ENCODE results near the gene AK8. TPM values are rescaled to one million over a fixed set of nuclear protein-coding genes. Genes with fewer than 3 reads are reported as not detected.

Gene AK8
- total RNA-seq, 2 experiments from 2014 or later, result 0.63 TPM; not detected in 1

DNA sequence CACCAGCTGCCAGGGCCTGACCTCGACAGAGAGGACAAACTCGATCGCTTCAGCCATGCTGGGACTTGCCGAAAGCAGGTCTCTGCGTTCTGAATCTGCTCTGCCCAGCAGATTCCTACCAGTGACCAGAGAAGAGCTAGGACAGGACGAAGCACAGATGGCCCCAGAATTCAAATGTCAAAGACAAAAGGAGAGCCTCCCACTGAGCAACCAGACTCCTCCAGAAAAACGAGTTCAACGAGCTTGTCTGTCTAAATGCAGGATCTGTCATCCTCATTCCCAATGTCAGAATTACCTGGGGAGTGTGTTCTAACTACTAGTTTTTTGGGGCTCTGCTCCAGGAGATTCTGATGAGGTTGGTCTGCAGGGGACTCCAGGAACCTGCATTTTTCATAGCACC is 13.4 kb downstream of the AK8 start:
- ATAC-seq, result no peak
- H3K9me3 Mint-ChIP-seq (ENCODE audit: low read depth), result no peaks in the 10 kb centered on the region
- no peak overlapping the region for H3K27ac Mint-ChIP-seq
- H3K4me3 Mint-ChIP-seq, result no peak overlapping the region
- no peak for DNase-seq
- H3K4me1 Mint-ChIP-seq, result peaks cover 11% of the 10 kb centered on the region
- peaks cover 26% of the 10 kb centered on the region for H3K27me3 Mint-ChIP-seq
- CTCF ChIA-PET, result interaction anchor here (1.1 kb wide), 1 partner anchor 65 kb away, joined by 3 read pairs; no protein-coding TSS in a partner anchor
- H3K36me3 Mint-ChIP-seq, result no peaks in the 10 kb centered on the region

DNA sequence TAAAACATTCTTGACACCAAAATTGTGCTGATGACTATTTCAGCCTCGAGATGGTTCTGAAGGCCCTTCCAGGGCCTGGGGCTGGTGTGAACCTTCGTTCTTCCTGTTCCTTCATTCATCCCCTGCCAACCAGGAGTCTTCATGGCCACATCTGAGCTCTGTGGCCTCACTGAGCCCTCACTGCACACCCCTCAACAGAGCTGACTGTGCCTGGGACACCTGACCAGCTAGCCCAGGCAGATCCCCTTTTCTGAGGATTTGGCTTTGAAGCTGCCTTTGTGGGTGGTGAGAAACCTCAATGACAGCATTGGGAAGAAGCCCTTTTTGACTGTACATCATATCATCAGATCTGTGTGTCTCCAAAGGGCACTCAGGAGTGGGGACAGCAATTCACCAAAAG is 13.8 kb downstream of the AK8 start:
- CTCF ChIA-PET, result interaction anchor here (1.1 kb wide), 1 partner anchor 64 kb away, joined by 3 read pairs; no protein-coding TSS in a partner anchor
- no peaks in the 10 kb centered on the region for H3K9me3 Mint-ChIP-seq (ENCODE audit: low read depth)
- no peak for DNase-seq
- no peak for ATAC-seq
- H3K27ac Mint-ChIP-seq, result no peak overlapping the region
- no peak overlapping the region for H3K4me3 Mint-ChIP-seq
- H3K4me1 Mint-ChIP-seq, result peaks cover 11% of the 10 kb centered on the region
- H3K27me3 Mint-ChIP-seq, result peaks cover 26% of the 10 kb centered on the region
- no peaks in the 10 kb centered on the region for H3K36me3 Mint-ChIP-seq

DNA sequence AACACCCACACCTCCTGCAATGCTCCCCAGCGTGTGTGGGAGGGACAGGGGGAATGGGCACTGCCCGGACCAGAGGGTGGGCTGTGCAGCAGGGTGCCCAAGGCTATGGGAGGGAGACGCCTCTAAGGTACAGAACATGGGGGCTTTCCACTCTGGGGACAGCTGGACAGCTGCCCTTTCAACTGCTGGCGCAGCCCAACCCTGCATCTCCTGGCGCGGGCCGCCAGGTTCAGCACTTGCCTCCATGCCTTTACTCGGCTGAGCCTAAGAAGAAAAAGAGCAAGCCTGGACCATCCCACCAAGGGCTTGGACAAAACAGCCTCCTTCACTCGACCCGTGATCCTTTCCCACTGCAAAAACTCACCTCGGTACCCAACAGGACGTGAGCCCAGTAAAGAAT is 15.0 kb downstream of the AK8 start:
- no peaks in the 10 kb centered on the region for H3K36me3 Mint-ChIP-seq
- CTCF ChIA-PET, result interaction anchor here (1.6 to 2.0 kb wide), 2 partner anchors 14 to 39 kb away, joined by 4 to 9 read pairs; no protein-coding TSS in a partner anchor
- H3K27ac Mint-ChIP-seq, result no peak overlapping the region
- H3K27me3 Mint-ChIP-seq, result peaks cover 30% of the 10 kb centered on the region
- no peaks in the 10 kb centered on the region for H3K9me3 Mint-ChIP-seq (ENCODE audit: low read depth)
- no peak for DNase-seq
- no peak for ATAC-seq
- no peak overlapping the region for H3K4me3 Mint-ChIP-seq
- H3K4me1 Mint-ChIP-seq, result peaks cover 11% of the 10 kb centered on the region

DNA sequence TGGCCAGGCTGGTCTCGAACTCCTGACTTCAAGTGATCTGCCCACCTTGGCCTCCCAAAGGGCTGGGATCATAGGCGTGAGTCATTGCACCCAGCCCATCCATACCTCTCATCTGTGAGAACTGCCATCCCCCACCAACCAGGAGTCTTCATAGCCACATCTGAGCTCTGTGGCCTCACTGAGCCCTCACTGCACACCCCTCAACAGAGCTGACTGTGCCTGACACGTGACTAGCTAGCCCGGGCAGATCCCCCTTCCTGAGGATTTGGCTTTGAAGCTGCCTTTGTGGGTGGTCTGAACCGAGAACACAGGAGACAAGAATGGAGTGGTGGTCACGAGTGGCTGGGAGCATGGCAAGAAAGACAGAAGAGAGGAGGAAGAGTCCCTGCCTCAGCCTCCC is 15.6 kb downstream of the AK8 start:
- no peak for DNase-seq
- H3K4me1 Mint-ChIP-seq, result peaks cover 11% of the 10 kb centered on the region
- no peaks in the 10 kb centered on the region for H3K9me3 Mint-ChIP-seq (ENCODE audit: low read depth)
- no peaks in the 10 kb centered on the region for H3K36me3 Mint-ChIP-seq
- H3K27me3 Mint-ChIP-seq, result peaks cover 30% of the 10 kb centered on the region
- no peak overlapping the region for H3K27ac Mint-ChIP-seq
- no peak overlapping the region for H3K4me3 Mint-ChIP-seq
- peak; percentile 55 for ATAC-seq
- CTCF ChIA-PET, result interaction anchor here (1.6 to 2.0 kb wide), 2 partner anchors 13 to 39 kb away, joined by 4 to 9 read pairs; no protein-coding TSS in a partner anchor

DNA sequence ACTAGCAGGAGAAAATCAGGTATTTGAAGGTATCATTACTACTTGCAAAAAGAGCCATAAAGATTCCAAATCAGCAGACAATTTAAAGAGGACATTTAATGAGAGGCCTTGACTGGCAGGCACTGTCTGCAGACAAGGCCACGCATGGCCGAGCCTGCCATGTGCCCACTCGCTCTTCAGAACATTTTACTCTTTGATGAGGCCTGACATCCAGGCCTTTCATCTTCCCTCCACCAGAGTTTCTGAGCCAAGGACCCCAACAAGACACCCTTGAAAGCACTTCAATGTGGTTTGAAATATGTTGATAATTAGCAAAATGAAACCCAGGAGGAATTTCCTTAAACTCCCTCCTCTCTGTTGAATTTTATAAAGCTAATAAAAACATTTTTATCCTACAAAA is 16.4 kb downstream of the AK8 start:
- H3K9me3 Mint-ChIP-seq (ENCODE audit: low read depth), result no peaks in the 10 kb centered on the region
- CTCF ChIA-PET, result interaction anchor here (1.6 to 2.0 kb wide), 2 partner anchors 13 to 40 kb away, joined by 4 to 9 read pairs; no protein-coding TSS in a partner anchor

DNA sequence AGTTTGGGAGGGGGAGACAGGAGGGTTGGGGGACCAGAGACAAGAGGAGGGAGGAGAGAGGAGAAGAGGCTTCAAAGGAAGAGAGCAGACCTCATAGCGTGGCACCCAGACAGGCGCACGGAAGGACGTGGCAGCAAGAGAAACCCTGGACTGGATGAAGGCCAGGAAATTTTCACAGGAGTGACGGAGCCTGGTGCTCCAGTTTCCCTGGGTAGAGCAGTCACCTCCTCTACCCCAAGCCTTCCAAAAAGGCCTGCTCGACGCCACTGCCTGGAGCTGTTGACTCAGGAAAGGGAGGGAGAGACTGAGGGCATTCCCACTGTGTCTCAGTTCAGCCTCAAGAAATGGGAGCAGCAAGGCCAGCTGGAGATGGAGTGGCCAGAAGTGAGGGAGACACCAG is 19.3 kb downstream of the AK8 start:
- Mint-ChIP-seq H3K27ac (no peak overlapping the region), H3K27me3 (peaks cover 13% of the 10 kb centered on the region), H3K36me3 (no peaks in the 10 kb centered on the region), H3K4me3 (no peak overlapping the region), H3K9me3 (ENCODE audit: low read depth) (no peaks in the 10 kb centered on the region), H3K4me1 (peaks cover 10% of the 10 kb centered on the region)
- no peak for ATAC-seq
- no peak for DNase-seq
- CTCF ChIA-PET, result no interaction called here

More for the DNA sequence above, 16.4 kb downstream of the AK8 start:
- DNase-seq (no peak), ATAC-seq (no peak)
- no peak overlapping the region for H3K27ac Mint-ChIP-seq
- H3K27me3 Mint-ChIP-seq, result peaks cover 28% of the 10 kb centered on the region
- H3K4me3 Mint-ChIP-seq, result no peak overlapping the region
- H3K4me1 Mint-ChIP-seq, result peaks cover 11% of the 10 kb centered on the region
- no peaks in the 10 kb centered on the region for H3K36me3 Mint-ChIP-seq

DNA sequence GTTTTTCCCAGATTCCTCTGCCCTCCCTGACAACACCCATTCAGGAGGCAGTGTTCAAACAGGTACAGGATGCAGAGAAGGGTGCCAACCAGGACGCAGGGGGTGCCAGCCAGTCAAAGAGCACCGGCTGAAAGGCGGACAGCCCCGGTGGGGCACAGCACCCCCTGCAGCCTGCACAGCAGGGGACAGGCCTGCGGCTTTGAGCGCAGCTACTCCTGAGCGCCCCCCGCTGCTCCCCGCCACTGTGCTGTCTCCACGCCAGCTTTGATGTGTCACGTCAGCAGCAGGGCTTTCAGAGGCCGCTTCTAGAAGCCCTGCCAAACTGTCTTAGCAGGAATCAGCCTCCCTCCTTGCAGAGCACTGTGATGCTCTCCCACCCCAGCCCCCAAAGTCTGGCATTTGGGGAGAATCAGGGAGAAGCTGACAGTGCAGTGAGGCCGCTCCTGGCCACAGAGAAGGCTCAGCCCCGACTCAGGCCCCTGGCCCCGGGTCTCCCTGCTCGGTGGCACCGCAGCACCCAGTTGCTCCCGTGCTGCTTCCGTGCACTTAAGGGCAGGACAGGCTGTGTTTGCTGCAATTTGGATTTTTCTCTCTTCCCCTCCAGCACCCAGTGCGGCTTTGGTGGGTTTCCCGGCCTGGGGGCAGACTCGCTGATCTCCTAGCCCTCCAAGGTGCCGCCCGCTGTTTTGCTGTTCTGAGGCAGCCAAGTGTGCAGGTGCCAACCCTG is 20.3 kb downstream of the AK8 start:
- ATAC-seq, result no peak
- H3K4me1 Mint-ChIP-seq, result peaks cover 10% of the 10 kb centered on the region
- no peaks in the 10 kb centered on the region for H3K9me3 Mint-ChIP-seq (ENCODE audit: low read depth)
- H3K4me3 Mint-ChIP-seq, result no peak overlapping the region
- H3K36me3 Mint-ChIP-seq, result no peaks in the 10 kb centered on the region
- no peak for DNase-seq
- peaks cover 14% of the 10 kb centered on the region for H3K27me3 Mint-ChIP-seq
- H3K27ac Mint-ChIP-seq, result no peak overlapping the region
- CTCF ChIA-PET, result no interaction called here

DNA sequence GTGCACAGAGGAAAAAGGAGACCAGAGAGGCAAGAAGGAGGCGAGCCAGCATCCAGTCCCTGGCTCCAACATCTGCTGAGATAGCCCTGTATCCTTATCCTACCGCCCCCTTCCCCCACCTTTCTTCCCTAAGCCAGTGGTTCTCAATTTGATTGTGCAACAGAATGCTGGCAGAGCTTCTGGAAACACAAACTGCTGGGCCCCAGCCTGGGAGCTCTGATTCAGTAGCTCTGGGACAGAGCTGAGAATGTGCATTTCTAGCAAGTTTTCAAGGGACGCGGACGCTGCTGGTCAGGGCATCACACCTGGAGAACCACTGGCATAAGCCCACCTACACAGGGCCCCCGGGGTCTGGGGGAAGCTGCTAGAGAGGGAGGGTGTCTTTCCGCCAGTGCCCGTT is 21.1 kb downstream of the AK8 start:
- Mint-ChIP-seq H3K36me3 (no peaks in the 10 kb centered on the region), H3K4me3 (no peak overlapping the region), H3K4me1 (peaks cover 7% of the 10 kb centered on the region), H3K9me3 (ENCODE audit: low read depth) (no peaks in the 10 kb centered on the region), H3K27ac (no peak overlapping the region), H3K27me3 (peaks cover 15% of the 10 kb centered on the region)
- DNase-seq (no peak), ATAC-seq (no peak)
- CTCF ChIA-PET, result no interaction called here

DNA sequence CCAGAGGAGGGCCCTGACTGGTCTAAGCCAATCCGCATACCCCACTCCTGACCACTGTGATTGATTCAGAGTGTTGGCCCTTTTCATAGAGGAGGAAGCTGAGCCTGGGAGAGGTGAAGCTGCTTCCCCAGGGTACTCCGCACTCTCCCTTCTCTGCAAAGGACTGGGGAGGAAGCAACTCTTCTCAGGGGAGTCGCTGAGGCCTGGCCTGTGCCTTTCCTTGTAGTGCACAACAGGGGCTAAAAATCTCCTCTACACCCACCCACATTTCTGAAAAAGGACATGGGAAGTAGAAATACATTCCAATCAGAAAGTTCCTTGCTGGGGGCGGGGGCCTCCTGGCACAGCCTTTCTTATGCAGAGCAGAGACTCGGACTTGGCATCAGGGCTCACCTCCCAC is 22.2 kb downstream of the AK8 start:
- Mint-ChIP-seq H3K27me3 (peaks cover 15% of the 10 kb centered on the region), H3K9me3 (ENCODE audit: low read depth) (no peaks in the 10 kb centered on the region), H3K27ac (no peak overlapping the region), H3K4me3 (no peak overlapping the region), H3K4me1 (peaks cover 15% of the 10 kb centered on the region), H3K36me3 (no peaks in the 10 kb centered on the region)
- DNase-seq, result no peak
- no peak for ATAC-seq
- CTCF ChIA-PET, result no interaction called here

DNA sequence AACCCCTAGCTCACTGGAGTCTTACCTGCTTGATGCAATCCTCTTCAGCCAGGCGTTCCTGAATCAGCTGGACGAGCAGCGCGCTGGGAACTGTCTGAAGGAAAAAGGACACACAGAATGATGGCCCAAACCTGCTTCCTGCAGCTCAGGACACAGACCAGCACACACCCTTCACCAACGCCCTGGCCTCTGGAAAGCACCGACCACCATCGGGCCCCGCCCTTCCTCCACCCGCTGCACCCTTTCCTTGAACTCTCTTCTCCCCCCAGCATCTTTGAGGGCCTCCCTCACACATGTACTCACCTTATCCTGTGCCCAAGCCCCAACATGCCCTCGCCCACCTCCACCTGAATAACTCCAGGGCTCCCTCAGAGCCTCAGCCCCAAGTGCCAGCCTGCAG is 23.3 kb downstream of the AK8 start:
- DNase-seq, result no peak
- Mint-ChIP-seq H3K4me3 (no peak overlapping the region), H3K9me3 (ENCODE audit: low read depth) (no peaks in the 10 kb centered on the region), H3K4me1 (peaks cover 19% of the 10 kb centered on the region), H3K36me3 (no peaks in the 10 kb centered on the region), H3K27me3 (peaks cover 12% of the 10 kb centered on the region), H3K27ac (no peak overlapping the region)
- ATAC-seq, result no peak
- CTCF ChIA-PET, result no interaction called here

DNA sequence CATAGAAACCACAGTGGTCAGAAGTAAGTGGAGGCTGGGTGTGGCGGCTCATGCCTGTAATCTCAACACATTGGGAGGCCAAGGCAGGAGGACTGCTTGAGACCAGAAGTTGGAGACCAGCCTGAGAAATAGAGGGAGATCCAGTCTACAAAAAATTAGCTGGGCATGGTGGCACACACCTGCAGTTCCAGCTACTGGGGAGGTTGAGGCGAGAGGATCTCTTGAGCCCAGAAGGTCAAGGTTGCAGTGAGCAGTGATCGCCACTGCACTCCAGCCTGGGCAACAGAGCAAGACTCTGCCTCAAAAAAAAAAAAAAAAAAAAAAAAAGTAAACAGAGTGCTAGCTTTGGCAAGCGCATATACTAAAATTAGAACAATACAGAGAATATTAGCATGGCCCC is 24.6 kb downstream of the AK8 start:
- Mint-ChIP-seq H3K27ac (no peak overlapping the region), H3K36me3 (no peaks in the 10 kb centered on the region), H3K27me3 (peaks cover 9% of the 10 kb centered on the region), H3K9me3 (ENCODE audit: low read depth) (no peaks in the 10 kb centered on the region), H3K4me3 (no peak overlapping the region), H3K4me1 (peaks cover 27% of the 10 kb centered on the region)
- DNase-seq (no peak), ATAC-seq (no peak)
- CTCF ChIA-PET, result interaction anchor here (0.6 kb wide), 1 partner anchor 41 kb away, joined by 3 read pairs; no protein-coding TSS in a partner anchor

DNA sequence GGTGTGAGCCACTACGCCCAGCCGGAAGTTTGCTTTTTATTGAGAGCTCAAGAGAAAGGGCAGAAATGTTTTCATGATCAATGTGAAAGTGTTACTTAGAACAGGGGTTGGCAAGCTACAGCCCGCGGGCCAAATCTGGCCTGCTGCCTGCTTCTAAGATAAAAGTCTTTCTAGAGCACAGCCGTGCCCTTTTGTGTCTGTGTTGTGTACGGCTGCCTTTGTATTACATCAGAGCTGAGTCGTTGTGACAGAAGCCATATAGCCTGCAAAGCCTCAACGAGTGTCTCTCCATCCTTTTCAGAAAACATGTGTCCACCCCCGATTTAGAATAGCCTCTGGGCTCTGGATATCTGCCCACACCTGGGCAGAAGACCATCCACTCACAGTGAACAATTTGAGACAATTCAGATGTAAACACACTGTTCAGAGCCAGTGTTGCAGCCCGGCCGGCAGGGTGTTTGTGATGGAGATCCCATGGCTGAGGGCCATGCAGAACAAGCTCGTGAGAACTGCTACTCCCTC is 28.8 kb downstream of the AK8 start:
- ATAC-seq (no peak), DNase-seq (no peak)
- no peaks in the 10 kb centered on the region for H3K36me3 Mint-ChIP-seq
- H3K4me1 Mint-ChIP-seq, result peaks cover 24% of the 10 kb centered on the region
- H3K27me3 Mint-ChIP-seq, result peaks cover 2% of the 10 kb centered on the region
- CTCF ChIA-PET, result interaction anchor here (0.6 to 3.3 kb wide), 12 partner anchors 13 to 124 kb away, joined by 3 to 15 read pairs (median 4); no protein-coding TSS in a partner anchor
- H3K9me3 Mint-ChIP-seq (ENCODE audit: low read depth), result no peaks in the 10 kb centered on the region
- H3K4me3 Mint-ChIP-seq, result peak overlapping the region; percentile 20
- peak overlapping the region; percentile 49 for H3K27ac Mint-ChIP-seq

DNA sequence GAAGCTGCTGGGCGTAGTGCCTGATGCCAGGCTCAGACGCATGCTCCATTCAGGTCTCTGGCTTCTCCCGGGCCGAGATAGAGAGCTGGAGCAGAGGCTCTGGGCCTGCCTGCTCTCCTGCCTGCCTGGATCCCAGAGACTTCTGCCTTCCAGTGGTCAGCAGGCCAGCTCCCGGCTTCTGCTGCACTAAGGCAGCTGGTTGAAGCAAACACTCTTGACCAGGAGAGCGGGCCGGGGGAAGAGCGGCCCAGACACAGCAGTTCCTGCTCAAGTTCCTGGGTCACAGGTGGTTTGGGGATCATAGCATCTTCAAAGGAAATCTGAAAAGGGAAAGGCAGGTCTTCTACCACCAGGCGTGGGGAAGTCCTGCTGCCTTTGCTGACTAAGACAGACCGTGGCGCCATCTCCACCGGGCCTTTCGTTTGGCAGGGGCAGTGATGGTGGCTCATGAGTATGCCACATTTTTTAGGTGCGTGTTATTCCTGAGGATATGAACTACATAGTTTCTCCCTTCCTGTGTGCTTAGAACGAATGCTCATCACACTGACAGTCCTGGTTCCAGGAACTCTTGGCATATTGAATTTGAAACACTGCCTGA is 31.1 kb downstream of the AK8 start:
- Mint-ChIP-seq H3K36me3 (no peaks in the 10 kb centered on the region), H3K4me1 (peaks cover 22% of the 10 kb centered on the region), H3K27me3 (no peaks in the 10 kb centered on the region), H3K9me3 (ENCODE audit: low read depth) (no peaks in the 10 kb centered on the region), H3K4me3 (no peak overlapping the region), H3K27ac (no peak overlapping the region)
- DNase-seq, result no peak
- ATAC-seq, result no peak
- CTCF ChIA-PET, result no interaction called here
